Measurements from ENCODE around the gene PRRX2. TPM values are rescaled to one million over a fixed set of nuclear protein-coding genes. Genes with fewer than 3 reads are reported as not detected.

PRRX2 gene
- total and polyA plus RNA-seq, 2 experiments from 2014 or later, result 5.8 to 8.3 TPM

DNA sequence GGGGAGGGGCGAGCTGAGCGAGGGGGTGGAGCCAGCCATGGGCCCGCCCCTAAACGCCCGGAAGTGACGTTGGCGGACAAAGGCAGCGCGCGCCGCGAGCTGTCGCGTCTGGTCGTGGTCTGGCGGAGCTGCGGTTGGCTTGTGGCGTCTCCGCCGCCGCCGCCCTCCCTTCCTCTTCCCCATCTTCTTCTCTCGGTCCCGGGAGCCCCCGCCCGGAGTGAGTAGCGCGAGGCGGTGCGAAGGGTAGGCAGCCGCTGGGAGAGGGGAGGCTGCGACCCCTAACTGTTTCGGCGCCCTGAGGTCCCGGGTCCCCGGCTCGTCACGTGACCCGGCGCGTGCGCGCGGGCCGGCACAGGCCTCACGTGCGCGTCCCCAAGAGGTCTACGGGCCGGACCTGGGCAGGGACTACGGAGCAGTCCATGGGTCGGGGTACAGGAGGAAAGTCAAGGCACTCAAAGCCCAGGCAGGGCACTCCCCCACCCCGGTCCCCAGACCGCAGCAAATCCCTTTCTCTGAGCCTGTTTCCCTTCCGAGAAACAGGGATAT is 39.3 kb upstream of the PRRX2 start, which contains the start of gene NTMT1:
TSS of gene NTMT1 (plus strand) at position 85 of the 546 bp plus-strand sequence. CDS start 6,541 bp downstream, outside the sequence.
- Histone ChIP-seq H3K4me2 (peak within 1 kb of the TSS; percentile 100), H3K4me3 (peak within 1 kb of the TSS; percentile 98), H2AFZ (peak within 1 kb of the TSS; percentile 93; the same call in 1 of the 2 replicates), H3K4me1 (ENCODE audit: insufficient read depth) (peaks cover 33% of the 10 kb centered on the region), H4K20me1 (replicated peaks; ENCODE audit: insufficient read depth) (peaks cover 44% of the 10 kb centered on the region), H3F3A (replicated peaks; ENCODE audit: low read depth) (0 out of 2 replicates have a peak, but pooled peaks cover 6% of the 10 kb centered on the region), H3K79me2 (replicated peaks; ENCODE audit: insufficient read depth) (peaks cover 51% of the 10 kb centered on the region), H3K27me3 (ENCODE audit: insufficient read depth) (peaks cover 15% of the 10 kb centered on the region), H3K36me3 (ENCODE audit: insufficient read depth) (no peaks in the 10 kb centered on the region), H3K9me2 (ENCODE audit: insufficient read depth) (no peaks in the 10 kb centered on the region), H3K27ac (ENCODE audit: low read depth) (peak within 1 kb of the TSS; percentile 88; the same call in 1 of the 2 replicates)
- DNase-seq (ENCODE audit: low spot score), result peak; percentile 85
- peak within 1 kb of the TSS; percentile 77 for H3K4me3 Mint-ChIP-seq
- TF ChIP-seq ETS1 (IDR thresholded peaks at IDR 0.05) (peak; percentile 64), EZH2phosphoT487 (IDR thresholded peaks at IDR 0.05; ENCODE audit: unreplicated experiment) (no peak), ZNF331 (CRISPR knock-in tag; IDR thresholded peaks at IDR 0.05; ENCODE audit: low read depth) (no peak), CREB1 (CRISPR knock-in tag; IDR thresholded peaks at IDR 0.05; ENCODE audit: low read depth) (peak; percentile 92), JUNB (IDR thresholded peaks at IDR 0.05; ENCODE audit: unreplicated experiment) (peak; percentile 15), ZNF114 (CRISPR knock-in tag; IDR thresholded peaks at IDR 0.05) (no peak), POLR2AphosphoS5 (IDR thresholded peaks at IDR 0.05; ENCODE audit: low read depth) (peak; percentile 98), NANOG (IDR thresholded peaks at IDR 0.05; ENCODE audit: borderline replicate concordance) (no peak), ZNF462 (CRISPR knock-in tag; IDR thresholded peaks at IDR 0.05) (no peak)
- TF ChIP-seq, protein P1, sequence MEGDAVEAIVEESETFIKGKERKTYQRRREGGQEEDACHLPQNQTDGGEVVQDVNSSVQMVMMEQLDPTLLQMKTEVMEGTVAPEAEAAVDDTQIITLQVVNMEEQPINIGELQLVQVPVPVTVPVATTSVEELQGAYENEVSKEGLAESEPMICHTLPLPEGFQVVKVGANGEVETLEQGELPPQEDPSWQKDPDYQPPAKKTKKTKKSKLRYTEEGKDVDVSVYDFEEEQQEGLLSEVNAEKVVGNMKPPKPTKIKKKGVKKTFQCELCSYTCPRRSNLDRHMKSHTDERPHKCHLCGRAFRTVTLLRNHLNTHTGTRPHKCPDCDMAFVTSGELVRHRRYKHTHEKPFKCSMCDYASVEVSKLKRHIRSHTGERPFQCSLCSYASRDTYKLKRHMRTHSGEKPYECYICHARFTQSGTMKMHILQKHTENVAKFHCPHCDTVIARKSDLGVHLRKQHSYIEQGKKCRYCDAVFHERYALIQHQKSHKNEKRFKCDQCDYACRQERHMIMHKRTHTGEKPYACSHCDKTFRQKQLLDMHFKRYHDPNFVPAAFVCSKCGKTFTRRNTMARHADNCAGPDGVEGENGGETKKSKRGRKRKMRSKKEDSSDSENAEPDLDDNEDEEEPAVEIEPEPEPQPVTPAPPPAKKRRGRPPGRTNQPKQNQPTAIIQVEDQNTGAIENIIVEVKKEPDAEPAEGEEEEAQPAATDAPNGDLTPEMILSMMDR (conservative IDR thresholded peaks at IDR 0.05; ENCODE audit: low read depth in 2 of 2), result no peak
- H3K27me3 Mint-ChIP-seq (ENCODE audit: insufficient read depth, low read depth, poor library complexity), result peaks cover 21% of the 10 kb centered on the region
- peak within 1 kb of the TSS; percentile 88 for H3K27ac Mint-ChIP-seq
- H3K4me1 Mint-ChIP-seq, result peaks cover 51% of the 10 kb centered on the region
- peaks cover 14% of the 10 kb centered on the region for H3K36me3 Mint-ChIP-seq (ENCODE audit: low read depth)
- H3K9me3 Mint-ChIP-seq, result no peaks in the 10 kb centered on the region
- ATAC-seq, result peak; percentile 63

Measured in GM23338 (cell line).